PFSK-1 (cell line): Measurements from ENCODE around the gene LIPC.

Source experiments
- FOXP2 ChIP-seq: optimal IDR thresholded peaks from 2 replicates; pipeline ENCODE3; 2011; ENCODE audit warnings: borderline replicate concordance, control low read depth, inconsistent platforms; ENCODE audit not compliant: insufficient read depth; ENCODE audit errors: extremely low read length, extremely low read depth
- POLR2AphosphoS5 ChIP-seq: IDR thresholded peaks from 2 replicates; pipeline ENCODE4 v1.6.1; 2012; ENCODE audit warnings: low read depth, mild to moderate bottlenecking, control low read depth, low read length, moderate library complexity
- SIN3A ChIP-seq: IDR thresholded peaks from 2 replicates; pipeline ENCODE4 v1.6.1; 2012; ENCODE audit warnings: mild to moderate bottlenecking, low read length, moderate library complexity, borderline replicate concordance; ENCODE audit not compliant: insufficient read depth
- TAF1 ChIP-seq: IDR thresholded peaks from 2 replicates; pipeline ENCODE4 v1.6.1; 2012; ENCODE audit warnings: low read length, control low read depth, borderline replicate concordance; ENCODE audit not compliant: insufficient read depth
- TF ChIP-seq, protein P1 (sequence below), 2 experiments: IDR thresholded peaks; 2 replicates each; pipeline versions ENCODE4 v1.6.1 to v1.8.0; 2011 to 2012; ENCODE audit warnings: low read depth in 2 of 2, low read length in 2 of 2, control low read depth in 1 of 2, inconsistent platforms in 1 of 2, mild to moderate bottlenecking in 1 of 2, moderate library complexity in 1 of 2; ENCODE audit not compliant: insufficient read depth in 1 of 2

DNA sequence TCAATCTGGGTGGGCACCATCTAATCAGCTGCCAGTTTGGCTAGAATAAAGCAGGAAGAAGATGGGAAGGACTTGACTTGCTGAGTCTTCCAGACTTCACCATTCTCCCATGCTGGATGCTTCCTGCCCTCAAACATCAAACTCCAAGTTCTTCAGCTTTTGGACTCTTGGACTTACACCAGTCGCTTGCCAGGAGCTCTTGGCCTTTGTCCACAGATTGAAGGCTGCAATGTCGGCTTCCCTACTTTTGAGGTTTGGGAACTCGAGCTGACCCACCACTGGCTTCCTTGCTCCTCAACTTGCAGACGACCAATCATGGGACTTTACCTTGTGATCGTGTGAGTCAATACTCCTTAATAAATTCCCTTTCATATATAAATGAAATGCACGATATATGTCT lies 8.6 kb upstream of the LIPC start:
- TF ChIP-seq, protein P1, sequence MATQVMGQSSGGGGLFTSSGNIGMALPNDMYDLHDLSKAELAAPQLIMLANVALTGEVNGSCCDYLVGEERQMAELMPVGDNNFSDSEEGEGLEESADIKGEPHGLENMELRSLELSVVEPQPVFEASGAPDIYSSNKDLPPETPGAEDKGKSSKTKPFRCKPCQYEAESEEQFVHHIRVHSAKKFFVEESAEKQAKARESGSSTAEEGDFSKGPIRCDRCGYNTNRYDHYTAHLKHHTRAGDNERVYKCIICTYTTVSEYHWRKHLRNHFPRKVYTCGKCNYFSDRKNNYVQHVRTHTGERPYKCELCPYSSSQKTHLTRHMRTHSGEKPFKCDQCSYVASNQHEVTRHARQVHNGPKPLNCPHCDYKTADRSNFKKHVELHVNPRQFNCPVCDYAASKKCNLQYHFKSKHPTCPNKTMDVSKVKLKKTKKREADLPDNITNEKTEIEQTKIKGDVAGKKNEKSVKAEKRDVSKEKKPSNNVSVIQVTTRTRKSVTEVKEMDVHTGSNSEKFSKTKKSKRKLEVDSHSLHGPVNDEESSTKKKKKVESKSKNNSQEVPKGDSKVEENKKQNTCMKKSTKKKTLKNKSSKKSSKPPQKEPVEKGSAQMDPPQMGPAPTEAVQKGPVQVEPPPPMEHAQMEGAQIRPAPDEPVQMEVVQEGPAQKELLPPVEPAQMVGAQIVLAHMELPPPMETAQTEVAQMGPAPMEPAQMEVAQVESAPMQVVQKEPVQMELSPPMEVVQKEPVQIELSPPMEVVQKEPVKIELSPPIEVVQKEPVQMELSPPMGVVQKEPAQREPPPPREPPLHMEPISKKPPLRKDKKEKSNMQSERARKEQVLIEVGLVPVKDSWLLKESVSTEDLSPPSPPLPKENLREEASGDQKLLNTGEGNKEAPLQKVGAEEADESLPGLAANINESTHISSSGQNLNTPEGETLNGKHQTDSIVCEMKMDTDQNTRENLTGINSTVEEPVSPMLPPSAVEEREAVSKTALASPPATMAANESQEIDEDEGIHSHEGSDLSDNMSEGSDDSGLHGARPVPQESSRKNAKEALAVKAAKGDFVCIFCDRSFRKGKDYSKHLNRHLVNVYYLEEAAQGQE (IDR thresholded peaks at IDR 0.05; ENCODE audit: insufficient read depth in 1 of 2, low read depth in 2 of 2, low read length in 2 of 2), result no peak
- TF ChIP-seq TAF1 (no peak), SIN3A (no peak), POLR2AphosphoS5 (no peak), FOXP2 (no peak)
